Sigmoid colon (tissue), 7 donors: ENCODE data around the gene DEAF1. TPM values are rescaled to one million over a fixed set of nuclear protein-coding genes. Genes with fewer than 3 reads are reported as not detected.
"Not testable (repeated sequence)": the region's sequence is repeated elsewhere in the genome, so short reads cannot be mapped to it uniquely, and the experiment has no call there.

Source experiments
- DNase-seq: peaks from one replicate; pipeline ENCODE4 v3.0.0-alpha.2; 2019
- H3K27ac ChIP-seq, 4 donors: fragments of 200-600 bp; sonication (generic); one replicate each; pipeline ENCODE4 v1.5.1; 2016 to 2019; ENCODE audit warnings: mild to moderate bottlenecking in 1 of 4
- H3K27me3 ChIP-seq, 3 donors: fragments of 200-600 bp; sonication (generic); one replicate each; pipeline ENCODE4 v1.5.1; 2019; ENCODE audit warnings: mild to moderate bottlenecking in 1 of 3
- H3K36me3 ChIP-seq, 4 donors: fragments of 200-600 bp; sonication (generic); one replicate each; pipeline ENCODE4 v1.5.1; 2016 to 2019
- H3K4me1 ChIP-seq, 4 donors: fragments of 200-600 bp; sonication (generic); one replicate each; pipeline ENCODE4 v1.5.1; 2017 to 2019
- H3K4me3 ChIP-seq, 4 donors: fragments of 200-600 bp; sonication (generic); one replicate each; pipeline ENCODE4 v1.5.1; 2017 to 2019; ENCODE audit warnings: mild to moderate bottlenecking in 2 of 4, moderate library complexity in 1 of 4
- H3K9me3 ChIP-seq, 4 donors: fragments of 200-600 bp in 3 of 4; sonication (generic) in 3 of 4; one replicate each; pipeline versions ENCODE4 v1.5.1 to v1.6.1; 2013 to 2019
- EP300 ChIP-seq, 4 donors: sonication (generic); formaldehyde crosslinking; IDR thresholded peaks; one replicate each; pipeline ENCODE4 v1.6.1; 2017; ENCODE audit warnings: antibody characterized with exemption in 4 of 4
- POLR2A ChIP-seq, 2 donors: fragments of 450-650 bp; IDR thresholded peaks; one replicate each; pipeline ENCODE4 v1.6.1; 2016; ENCODE audit warnings: antibody characterized with exemption in 2 of 2, mild to moderate bottlenecking in 2 of 2, moderate library complexity in 2 of 2
- POLR2AphosphoS5 ChIP-seq, 4 donors: sonication (generic); formaldehyde crosslinking; IDR thresholded peaks; one replicate each; pipeline ENCODE4 v1.6.1; 2017; ENCODE audit warnings: antibody characterized with exemption in 4 of 4
- WGBS, 2 donors: extraction: QIAGEN DNeasy Blood & Tissue Kit; methylation state at CpG; one replicate each; pipeline ENCODE4 v1.1.7; 2013; 5-methylcytosine and 5-hydroxymethylcytosine counted together
- intact Hi-C: fragments of 100-400 bp; cut with DNase I; formaldehyde crosslinking; loops from one replicate; pipeline ENCODE4 v1.15.1; 2023
- polyA plus RNA-seq, 3 donors: library from polyadenylated mRNA; stranded (reverse); fragments of 200-250 nt; gene quantifications; one replicate each; pipeline ENCODE4 v1.2.3, GENCODE V29; 2013
- total RNA-seq, 4 donors: library from RNA; depleted of rRNA; stranded (reverse); fragments of >200 nt; gene quantifications; one replicate each; pipeline ENCODE4 v1.1.0, GENCODE V29; 2016
- TF ChIP-seq, protein P1 (sequence below), 4 experiments: fragments of 450-650 bp in 3 of 4; fragments of 200-600 bp in 1 of 4; IDR thresholded peaks; one replicate each; pipeline ENCODE4 v1.5.1; 2016 to 2019; ENCODE audit warnings: antibody characterized with exemption in 4 of 4, mild to moderate bottlenecking in 3 of 4, moderate library complexity in 2 of 4
- donor health status: healthy with polysubstance abuse.
- donor health status: Bipolar disorder and iron deficiency.
- donor health status: healthy.

DEAF1 gene, protein sequence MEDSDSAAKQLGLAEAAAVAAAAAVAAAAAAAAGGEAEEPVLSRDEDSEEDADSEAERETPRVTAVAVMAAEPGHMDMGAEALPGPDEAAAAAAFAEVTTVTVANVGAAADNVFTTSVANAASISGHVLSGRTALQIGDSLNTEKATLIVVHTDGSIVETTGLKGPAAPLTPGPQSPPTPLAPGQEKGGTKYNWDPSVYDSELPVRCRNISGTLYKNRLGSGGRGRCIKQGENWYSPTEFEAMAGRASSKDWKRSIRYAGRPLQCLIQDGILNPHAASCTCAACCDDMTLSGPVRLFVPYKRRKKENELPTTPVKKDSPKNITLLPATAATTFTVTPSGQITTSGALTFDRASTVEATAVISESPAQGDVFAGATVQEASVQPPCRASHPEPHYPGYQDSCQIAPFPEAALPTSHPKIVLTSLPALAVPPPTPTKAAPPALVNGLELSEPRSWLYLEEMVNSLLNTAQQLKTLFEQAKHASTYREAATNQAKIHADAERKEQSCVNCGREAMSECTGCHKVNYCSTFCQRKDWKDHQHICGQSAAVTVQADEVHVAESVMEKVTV
- total RNA-seq (10 to 100 TPM; 15.1 to 29.6 (median 22.2) TPM), polyA plus RNA-seq (10 to 100 TPM; 11.3 to 18.6 (median 14.4) TPM)

DNA sequence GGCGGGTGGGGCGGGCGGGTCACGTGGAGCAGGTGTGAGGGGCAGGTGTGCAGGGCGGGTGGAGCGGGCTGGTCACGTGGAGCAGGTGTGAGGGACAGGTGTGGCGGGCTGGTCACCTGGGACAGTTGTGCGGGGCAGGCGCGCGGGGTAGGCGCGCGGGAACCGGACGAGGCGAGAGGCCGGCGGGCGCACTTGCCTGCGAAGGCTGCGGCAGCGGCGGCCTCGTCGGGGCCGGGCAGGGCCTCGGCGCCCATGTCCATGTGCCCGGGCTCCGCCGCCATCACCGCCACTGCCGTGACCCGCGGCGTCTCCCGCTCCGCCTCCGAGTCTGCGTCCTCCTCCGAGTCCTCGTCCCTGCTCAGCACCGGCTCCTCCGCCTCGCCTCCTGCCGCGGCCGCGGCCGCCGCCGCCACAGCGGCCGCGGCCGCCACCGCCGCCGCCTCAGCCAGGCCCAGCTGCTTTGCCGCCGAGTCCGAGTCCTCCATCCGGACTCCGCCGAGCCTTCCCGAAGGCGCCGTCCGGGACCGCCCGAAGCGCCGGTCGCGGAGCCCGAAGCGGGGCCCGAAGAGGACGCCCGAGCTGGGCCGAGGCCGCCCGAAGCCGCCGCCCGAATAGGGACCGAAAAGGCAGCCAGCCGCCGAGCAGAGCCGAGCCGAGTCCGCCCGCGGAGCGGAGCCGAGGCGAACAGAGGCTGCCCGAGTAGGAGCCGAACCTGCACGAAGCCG is at the start of gene DEAF1:
Gene DEAF1 (minus strand): TSS at position 660 of the 725 bp plus-strand sequence. CDS start 175 bp downstream, at position 485.
- no peak for TF ChIP-seq POLR2AphosphoS5 (IDR thresholded peaks at IDR 0.05)
- TF ChIP-seq, protein P1, sequence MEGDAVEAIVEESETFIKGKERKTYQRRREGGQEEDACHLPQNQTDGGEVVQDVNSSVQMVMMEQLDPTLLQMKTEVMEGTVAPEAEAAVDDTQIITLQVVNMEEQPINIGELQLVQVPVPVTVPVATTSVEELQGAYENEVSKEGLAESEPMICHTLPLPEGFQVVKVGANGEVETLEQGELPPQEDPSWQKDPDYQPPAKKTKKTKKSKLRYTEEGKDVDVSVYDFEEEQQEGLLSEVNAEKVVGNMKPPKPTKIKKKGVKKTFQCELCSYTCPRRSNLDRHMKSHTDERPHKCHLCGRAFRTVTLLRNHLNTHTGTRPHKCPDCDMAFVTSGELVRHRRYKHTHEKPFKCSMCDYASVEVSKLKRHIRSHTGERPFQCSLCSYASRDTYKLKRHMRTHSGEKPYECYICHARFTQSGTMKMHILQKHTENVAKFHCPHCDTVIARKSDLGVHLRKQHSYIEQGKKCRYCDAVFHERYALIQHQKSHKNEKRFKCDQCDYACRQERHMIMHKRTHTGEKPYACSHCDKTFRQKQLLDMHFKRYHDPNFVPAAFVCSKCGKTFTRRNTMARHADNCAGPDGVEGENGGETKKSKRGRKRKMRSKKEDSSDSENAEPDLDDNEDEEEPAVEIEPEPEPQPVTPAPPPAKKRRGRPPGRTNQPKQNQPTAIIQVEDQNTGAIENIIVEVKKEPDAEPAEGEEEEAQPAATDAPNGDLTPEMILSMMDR (IDR thresholded peaks at IDR 0.05), result no peak
- no peak for TF ChIP-seq POLR2A (IDR thresholded peaks at IDR 0.05)
- TF ChIP-seq EP300 (IDR thresholded peaks at IDR 0.05), result no peak
- peak; percentile 99 for DNase-seq
- Histone ChIP-seq H3K27ac (peak within 1 kb of the TSS; percentile 98 to 100 (median 99)), H3K4me3 (peak within 1 kb of the TSS; percentile 78 to 98 (median 92)), H3K36me3 (peaks cover 0 to 23% (median 3%) of the 10 kb centered on the region in 4 donors), H3K4me1 (peaks cover 0 to 46% (median 41%) of the 10 kb centered on the region in 4 donors), H3K9me3 (no peaks in the 10 kb centered on the region), H3K27me3 (no peaks in the 10 kb centered on the region)
- WGBS, 2 donors, result 1 to 2% methylated on average over 103 of the region's 103 CpGs
- intact Hi-C loops, result loop anchor here (5.0 kb wide), 2 partner anchors 103 to 117 kb away; partner anchors contain the start of genes PHRF1 and SLC25A22

DNA sequence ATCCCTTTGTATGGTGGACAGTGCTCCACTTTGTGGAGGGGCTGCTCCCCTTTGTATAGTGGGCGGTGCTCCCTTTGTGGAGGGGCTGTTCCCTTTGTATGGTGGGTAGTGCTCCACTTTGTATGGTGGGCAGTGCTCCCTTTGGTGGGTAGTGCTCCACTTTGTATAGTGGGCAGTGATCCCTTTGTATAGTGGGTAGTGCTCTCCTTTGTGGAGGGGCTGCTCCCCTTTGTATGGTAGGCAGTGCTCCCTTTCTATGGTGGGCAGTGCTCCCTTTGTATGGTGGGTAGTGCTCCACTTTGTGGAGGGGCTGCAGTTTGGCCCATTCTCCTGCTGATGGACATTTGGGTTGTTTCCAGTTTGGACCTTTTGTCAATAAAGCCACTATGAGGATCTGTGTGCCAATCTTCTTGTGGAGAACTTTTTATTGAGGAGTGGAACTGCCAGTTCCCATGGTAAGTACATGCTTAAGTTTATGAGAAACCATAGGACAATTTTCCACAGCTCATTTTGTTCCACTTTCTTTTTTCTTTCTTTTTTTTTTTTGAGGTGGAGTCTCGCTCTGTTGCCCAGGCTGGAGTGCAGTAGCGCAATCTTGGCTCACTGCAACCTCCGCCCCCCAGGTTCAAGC is 47.7 kb upstream of the DEAF1 start:
- H3K4me3 ChIP-seq, result no peak overlapping the region
- peaks cover 0 to 9% (median 7%) of the 10 kb centered on the region in 4 donors for H3K4me1 ChIP-seq
- H3K27me3 ChIP-seq, result peaks cover 0 to 4% (median 0%) of the 10 kb centered on the region in 3 donors
- intact Hi-C loops, result no loop called here
- DNase-seq, result no peak
- 93% methylated on average over 4 of the region's 4 CpGs for WGBS, 2 donors
- H3K27ac ChIP-seq, result no peak overlapping the region
- no peaks in the 10 kb centered on the region for H3K36me3 ChIP-seq
- H3K9me3 ChIP-seq, result no peaks in the 10 kb centered on the region
- TF ChIP-seq, protein P1 (IDR thresholded peaks at IDR 0.05), result no peak
- no peak for TF ChIP-seq EP300 (IDR thresholded peaks at IDR 0.05)
- no peak for TF ChIP-seq POLR2AphosphoS5 (IDR thresholded peaks at IDR 0.05)
- no peak for TF ChIP-seq POLR2A (IDR thresholded peaks at IDR 0.05)

DNA sequence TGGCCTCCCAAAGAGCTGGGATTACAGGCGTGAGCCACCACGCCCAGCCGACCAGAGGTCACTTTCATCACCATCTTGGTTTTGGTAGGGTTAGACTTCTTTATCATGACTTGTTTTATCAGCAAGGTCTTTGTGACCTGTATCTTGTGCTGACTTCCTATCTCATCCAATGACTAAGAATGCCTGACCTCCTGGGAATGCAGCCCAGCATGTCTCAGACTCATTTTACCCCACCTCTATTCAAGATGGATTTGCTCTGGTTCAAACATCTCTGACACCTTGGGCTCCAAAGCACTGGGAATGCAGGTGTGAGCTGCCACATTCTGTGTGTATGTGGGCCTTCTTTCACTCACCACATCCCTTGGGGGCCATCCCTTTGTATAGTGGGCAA is 47.1 kb upstream of the DEAF1 start:
- Histone ChIP-seq H3K4me1 (peaks cover 0 to 9% (median 7%) of the 10 kb centered on the region in 4 donors), H3K27me3 (peaks cover 0 to 4% (median 0%) of the 10 kb centered on the region in 3 donors), H3K27ac (no peak overlapping the region), H3K4me3 (no peak overlapping the region), H3K9me3 (no peaks in the 10 kb centered on the region), H3K36me3 (no peaks in the 10 kb centered on the region)
- 60 to 90% methylated on average over 3 of the region's 3 CpGs for WGBS, 2 donors
- intact Hi-C loops, result no loop called here
- TF ChIP-seq POLR2AphosphoS5 (IDR thresholded peaks at IDR 0.05), result no peak
- TF ChIP-seq, protein P1 (IDR thresholded peaks at IDR 0.05), result no peak
- no peak for TF ChIP-seq POLR2A (IDR thresholded peaks at IDR 0.05)
- no peak for TF ChIP-seq EP300 (IDR thresholded peaks at IDR 0.05)
- DNase-seq, result no peak

DNA sequence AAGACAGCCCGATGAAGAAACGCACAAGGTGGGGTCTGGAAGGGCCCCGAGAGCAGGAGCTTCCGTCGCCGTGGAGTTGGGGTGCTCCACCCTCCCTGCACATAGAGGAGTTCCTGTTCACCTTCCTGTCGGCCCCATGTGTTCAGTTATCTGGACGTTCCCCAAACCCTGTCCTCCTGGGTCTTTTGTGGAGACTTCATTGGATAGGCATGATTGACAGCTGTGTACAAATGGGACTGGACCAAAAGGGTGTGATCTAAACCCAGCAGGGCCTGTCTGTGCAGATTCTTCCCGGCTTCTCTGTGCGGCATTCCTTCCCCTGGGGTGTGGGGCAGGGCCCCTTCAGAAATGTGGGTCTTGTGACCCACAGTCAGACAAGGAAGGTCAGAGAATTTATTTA is 42.9 kb upstream of the DEAF1 start:
- intact Hi-C loops, H3K9me3 ChIP-seq, H3K4me3 ChIP-seq, H3K4me1 ChIP-seq, H3K36me3 ChIP-seq, DNase-seq, H3K27ac ChIP-seq: not testable (repeated sequence)
- peaks cover 0 to 13% (median 0%) of the 10 kb centered on the region in 3 donors for H3K27me3 ChIP-seq
- WGBS, 2 donors, result 34 to 38% methylated on average over 10 of the region's 10 CpGs
